PC-9 (cell line): ENCODE results near the gene EPHA7. TPM values are rescaled to one million over a fixed set of nuclear protein-coding genes. Genes with fewer than 3 reads are reported as not detected.

Experiments
- BruUV-seq: library from RNA; stranded (reverse); fragments of 400-500 nt; replicated peaks from 2 replicates; lab custom pipeline; 2021; lab: Mats Ljungman, UMichigan
- CTCF ChIA-PET: fragments of 300-600 bp; sonication (Branson Sonifier 250); formaldehyde crosslinking; loops from one replicate; lab custom pipeline; 2022; ENCODE audit warnings: antibody characterized with exemption; lab: Charles Lee
- POLR2A ChIA-PET: fragments of 300-600 bp; sonication (Branson Sonifier 250); formaldehyde crosslinking; loops from one replicate; lab custom pipeline; 2022; ENCODE audit warnings: antibody characterized with exemption; ENCODE audit not compliant: unreplicated experiment; lab: Charles Lee
- DNase-seq, 2 experiments: peaks; one replicate each; pipeline versions ENCODE4 v3.0.0 to v3.0.0-alpha.2; 2015 to 2022; ENCODE audit warnings: mixed read lengths in 1 of 2
- H2AFZ ChIP-seq: fragments of 200-600 bp; sonication (generic); 2 replicates; pipeline ENCODE4 v1.8.1; 2017; ENCODE audit warnings: antibody characterized with exemption
- H3F3A ChIP-seq: fragments of 200-600 bp; sonication (generic); 2 replicates; pipeline ENCODE4 v1.8.1; 2017; ENCODE audit warnings: antibody characterized with exemption, mild to moderate bottlenecking, low read depth; ENCODE audit not compliant: insufficient read depth
- H3K27ac ChIP-seq: fragments of 200-600 bp; sonication (generic); 2 replicates; pipeline ENCODE4 v1.6.1; 2016; ENCODE audit warnings: mixed run types
- H3K27me3 ChIP-seq: fragments of 200-600 bp; sonication (generic); 2 replicates; pipeline ENCODE4 v1.6.1; 2016; ENCODE audit warnings: low read depth, mixed run types; ENCODE audit not compliant: insufficient read depth
- H3K36me3 ChIP-seq: fragments of 200-600 bp; sonication (generic); 2 replicates; pipeline ENCODE4 v1.6.1; 2016; ENCODE audit warnings: low read depth, mixed run types
- H3K4me1 ChIP-seq: fragments of 200-600 bp; sonication (generic); replicated peaks from 2 replicates; pipeline ENCODE4 v1.6.1; 2016; ENCODE audit warnings: mixed run types; ENCODE audit not compliant: insufficient read depth
- H3K4me2 ChIP-seq: fragments of 200-600 bp; sonication (generic); 2 replicates; pipeline ENCODE4 v1.6.1; 2017; ENCODE audit warnings: mixed run types
- H3K4me3 ChIP-seq: fragments of 200-600 bp; sonication (generic); 2 replicates; pipeline ENCODE4 v1.6.1; 2016; ENCODE audit warnings: mixed run types
- H3K79me2 ChIP-seq: fragments of 200-600 bp; sonication (generic); 2 replicates; pipeline ENCODE4 v1.6.1; 2017; ENCODE audit warnings: low read depth, mixed run types
- H3K9me2 ChIP-seq: fragments of 200-600 bp; sonication (generic); 2 replicates; pipeline ENCODE4 v1.8.1; 2017; ENCODE audit warnings: mild to moderate bottlenecking; ENCODE audit not compliant: insufficient read depth
- H3K9me3 ChIP-seq: fragments of 200-600 bp; sonication (generic); 2 replicates; pipeline ENCODE4 v1.8.1; 2016; ENCODE audit warnings: low read depth; ENCODE audit not compliant: insufficient read depth
- H4K20me1 ChIP-seq: fragments of 200-600 bp; sonication (generic); 2 replicates; pipeline ENCODE4 v1.8.1; 2017; ENCODE audit not compliant: insufficient read depth
- EZH2 ChIP-seq: fragments of 200-600 bp; sonication (generic); IDR thresholded peaks from 2 replicates; pipeline ENCODE4 v1.8.0; 2017; ENCODE audit warnings: antibody characterized with exemption, low read depth
- intact Hi-C: fragments of 100-400 bp; cut with micrococcal nuclease; formaldehyde crosslinking; loops from one replicate; pipeline ENCODE4 v1.10.0; 2022; ENCODE audit not compliant: unreplicated experiment
- total RNA-seq: library from RNA; stranded (reverse); gene quantifications from 2 replicates; pipeline ENCODE4 v1.2.3, GENCODE V29; 2021
- TF ChIP-seq, protein P1 (sequence below): fragments of 200-600 bp; sonication (generic); conservative IDR thresholded peaks from 2 replicates; pipeline ENCODE4 v1.6.1; 2017; ENCODE audit warnings: mixed run types, antibody characterized with exemption, mild to moderate bottlenecking, moderate library complexity

The EPHA7 gene
- total RNA-seq, 1 experiment from 2014 or later: 0.57 TPM

DNA sequence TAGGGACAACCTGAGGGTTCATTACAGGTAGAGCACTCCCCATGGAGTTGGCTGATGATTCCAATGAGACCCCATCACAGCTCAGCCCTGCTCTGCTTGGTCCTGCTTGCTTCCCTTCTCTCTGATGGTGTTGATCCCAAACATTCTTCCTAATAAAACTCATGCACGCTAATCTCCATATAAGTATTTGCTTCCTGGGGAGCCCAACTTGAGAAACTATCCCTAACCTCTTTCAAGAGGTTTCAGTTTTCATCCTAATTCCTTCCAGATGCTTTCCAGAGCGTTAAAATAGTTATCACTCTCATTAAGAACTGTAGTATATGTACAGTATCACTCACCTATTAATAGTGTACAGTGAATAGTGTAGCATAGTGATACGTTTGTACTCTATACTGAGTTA lies 68.1 kb downstream of the EPHA7 start:
- no peaks in the 10 kb centered on the region for H3K9me2 ChIP-seq
- no peak overlapping the region for H3K4me2 ChIP-seq
- no peaks in the 10 kb centered on the region for H3K36me3 ChIP-seq
- ChIA-PET CTCF (no interaction called here), POLR2A (no interaction called here)
- no peak overlapping the region for H3K27ac ChIP-seq
- H3K79me2 ChIP-seq: no peaks in the 10 kb centered on the region
- H3F3A ChIP-seq: no peaks in the 10 kb centered on the region
- H3K4me3 ChIP-seq: no peak overlapping the region
- no peaks in the 10 kb centered on the region for H3K4me1 ChIP-seq
- no TSS peak for BruUV-seq
- no peak overlapping the region for H2AFZ ChIP-seq
- intact Hi-C loops: no loop called here
- no peaks in the 10 kb centered on the region for H3K9me3 ChIP-seq
- no peaks in the 10 kb centered on the region for H4K20me1 ChIP-seq
- H3K27me3 ChIP-seq: no peaks in the 10 kb centered on the region
- no peak for DNase-seq
- TF ChIP-seq, protein P1, sequence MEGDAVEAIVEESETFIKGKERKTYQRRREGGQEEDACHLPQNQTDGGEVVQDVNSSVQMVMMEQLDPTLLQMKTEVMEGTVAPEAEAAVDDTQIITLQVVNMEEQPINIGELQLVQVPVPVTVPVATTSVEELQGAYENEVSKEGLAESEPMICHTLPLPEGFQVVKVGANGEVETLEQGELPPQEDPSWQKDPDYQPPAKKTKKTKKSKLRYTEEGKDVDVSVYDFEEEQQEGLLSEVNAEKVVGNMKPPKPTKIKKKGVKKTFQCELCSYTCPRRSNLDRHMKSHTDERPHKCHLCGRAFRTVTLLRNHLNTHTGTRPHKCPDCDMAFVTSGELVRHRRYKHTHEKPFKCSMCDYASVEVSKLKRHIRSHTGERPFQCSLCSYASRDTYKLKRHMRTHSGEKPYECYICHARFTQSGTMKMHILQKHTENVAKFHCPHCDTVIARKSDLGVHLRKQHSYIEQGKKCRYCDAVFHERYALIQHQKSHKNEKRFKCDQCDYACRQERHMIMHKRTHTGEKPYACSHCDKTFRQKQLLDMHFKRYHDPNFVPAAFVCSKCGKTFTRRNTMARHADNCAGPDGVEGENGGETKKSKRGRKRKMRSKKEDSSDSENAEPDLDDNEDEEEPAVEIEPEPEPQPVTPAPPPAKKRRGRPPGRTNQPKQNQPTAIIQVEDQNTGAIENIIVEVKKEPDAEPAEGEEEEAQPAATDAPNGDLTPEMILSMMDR: no peak
- no peak for TF ChIP-seq EZH2

DNA sequence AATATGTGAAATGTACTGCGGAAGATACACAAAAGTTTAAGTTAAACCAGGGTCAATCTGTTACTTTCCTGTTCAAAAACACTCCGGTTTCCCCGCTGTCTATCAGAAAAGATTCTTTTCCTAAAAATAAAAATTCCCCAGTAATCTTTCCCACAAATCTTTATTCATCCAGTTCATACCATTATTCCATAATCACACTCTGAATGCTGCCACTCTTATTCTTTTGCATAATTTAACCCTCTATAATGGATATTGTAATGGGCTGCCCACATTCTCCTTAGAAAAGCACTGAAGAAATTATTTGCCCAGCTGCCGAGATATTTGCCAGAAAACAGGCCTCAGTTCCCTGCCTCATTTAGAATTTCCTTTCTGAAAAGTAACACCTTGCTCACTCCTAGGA lies 68.6 kb downstream of the EPHA7 start:
- BruUV-seq: no TSS peak
- DNase-seq: no peak
- no peak for TF ChIP-seq EZH2
- TF ChIP-seq, protein P1: no peak
- Histone ChIP-seq H3K36me3 (no peaks in the 10 kb centered on the region), H3K4me3 (no peak overlapping the region), H3F3A (no peaks in the 10 kb centered on the region), H3K4me1 (no peaks in the 10 kb centered on the region), H3K79me2 (no peaks in the 10 kb centered on the region), H3K27ac (no peak overlapping the region), H3K9me2 (no peaks in the 10 kb centered on the region), H3K27me3 (no peaks in the 10 kb centered on the region), H3K4me2 (no peak overlapping the region), H2AFZ (no peak overlapping the region), H3K9me3 (no peaks in the 10 kb centered on the region), H4K20me1 (no peaks in the 10 kb centered on the region)
- POLR2A ChIA-PET: no interaction called here
- intact Hi-C loops: no loop called here
- CTCF ChIA-PET: no interaction called here

DNA sequence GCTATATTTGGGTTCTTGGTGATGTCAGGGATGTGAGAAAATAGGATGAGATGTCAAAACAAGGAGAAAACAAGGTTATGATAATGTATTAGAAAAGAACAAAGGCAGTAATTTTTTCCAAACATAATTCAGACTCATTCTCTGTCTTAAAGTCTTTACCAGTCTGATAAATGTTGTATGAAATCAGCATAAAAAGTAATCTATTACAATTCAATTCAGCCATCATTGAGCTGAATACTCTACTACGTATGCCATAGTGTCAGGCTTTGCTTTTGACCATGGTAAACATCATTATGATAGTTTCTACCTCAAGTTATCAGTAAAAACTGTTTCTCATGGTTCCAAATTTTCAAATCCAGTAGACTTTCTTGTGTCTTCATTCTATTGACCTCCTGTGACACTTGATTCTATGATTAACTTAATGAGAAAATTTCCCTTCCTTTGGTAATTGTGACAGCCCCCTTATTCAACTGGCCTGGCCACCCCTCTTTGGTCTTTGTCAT lies 75.0 kb downstream of the EPHA7 start:
- no peaks in the 10 kb centered on the region for H3K9me3 ChIP-seq
- no TSS peak for BruUV-seq
- no peaks in the 10 kb centered on the region for H3K27me3 ChIP-seq
- no peak for DNase-seq
- H2AFZ ChIP-seq: no peak overlapping the region
- H3K27ac ChIP-seq: no peak overlapping the region
- no peaks in the 10 kb centered on the region for H3K36me3 ChIP-seq
- intact Hi-C loops: no loop called here
- no peaks in the 10 kb centered on the region for H3K4me1 ChIP-seq
- ChIA-PET CTCF (no interaction called here), POLR2A (no interaction called here)
- no peaks in the 10 kb centered on the region for H4K20me1 ChIP-seq
- no peaks in the 10 kb centered on the region for H3K9me2 ChIP-seq
- H3K79me2 ChIP-seq: no peaks in the 10 kb centered on the region
- H3K4me2 ChIP-seq: no peak overlapping the region
- no peaks in the 10 kb centered on the region for H3F3A ChIP-seq
- no peak overlapping the region for H3K4me3 ChIP-seq
- TF ChIP-seq, protein P1: no peak
- no peak for TF ChIP-seq EZH2
